K562 (cell line): ENCODE data around the gene LRRC8E. TPM values are rescaled to one million over a fixed set of nuclear protein-coding genes. Genes with fewer than 3 reads are reported as not detected.

Experiments used
- ATAC-seq: fragments of 200-7000 bp; cut with Tn5 transposase; 3 replicates; pipeline ENCODE4 v1.9.1; 2020; ENCODE audit warnings: moderate library complexity
- BruUV-seq: library from RNA; stranded (reverse); fragments of 400-500 nt; replicated peaks from 2 replicates; lab custom pipeline; 2021; lab: Mats Ljungman, UMichigan
- CTCF ChIA-PET: fragments of 300-600 bp; formaldehyde crosslinking; extraction: SDS; loops from one replicate; lab custom pipeline; 2021; ENCODE audit warnings: low intra/inter-chr PET ratio; lab: Yijun Ruan, JAX
- POLR2A ChIA-PET: fragments of 300-600, 350-650 bp; sonication (Branson Sonifier 250); formaldehyde crosslinking; extraction: SDS; loops from one replicate; lab custom pipeline; 2021; ENCODE audit warnings: antibody characterized with exemption, inconsistent platforms; lab: Yijun Ruan, JAX
- DNase-seq, 4 experiments: peaks; one replicate each; pipeline versions ENCODE4 v3.0.0 to v3.0.0-alpha.2; 2011 to 2018; ENCODE audit warnings: low spot score in 3 of 4, mixed read lengths in 3 of 4; ENCODE audit errors: extremely low read depth in 1 of 4
- FAIRE-seq: peaks from 2 replicates; lab custom pipeline; 2011; peaks lifted over from hg19 to GRCh38; lab: Jason Lieb, UNC
- H2AFZ ChIP-seq: 2 replicates; pipeline ENCODE4 v1.6.0; 2011; ENCODE audit warnings: low read depth, low read length, control low read depth, inconsistent platforms
- H3K27ac ChIP-seq: fragments of 200-600 bp; 3 replicates; pipeline ENCODE4 v1.8.0; 2011; ENCODE audit warnings: low read depth, mild to moderate bottlenecking, control low read depth, inconsistent platforms, low read length, moderate library complexity, mixed read lengths; ENCODE audit errors: extremely low read depth
- H3K27me3 ChIP-seq, 2 experiments: fragments of 300-600 bp in 1 of 2; 2 replicates in 1 of 2; 3 replicates in 1 of 2; pipeline versions ENCODE4 v1.6.0 to v1.8.0; 2011; ENCODE audit warnings: inconsistent platforms in 2 of 2, low read length in 2 of 2, mild to moderate bottlenecking in 1 of 2, mixed read lengths in 1 of 2, moderate library complexity in 1 of 2; ENCODE audit not compliant: control insufficient read depth in 2 of 2, insufficient read depth in 2 of 2
- H3K36me3 ChIP-seq: fragments of 300-600 bp; 3 replicates; pipeline ENCODE4 v1.8.0; 2011; ENCODE audit warnings: mild to moderate bottlenecking, low read length, inconsistent platforms; ENCODE audit not compliant: control insufficient read depth, insufficient read depth
- H3K4me1 ChIP-seq, 2 experiments: fragments of 200-600 bp in 1 of 2; replicated peaks in 1 of 2; 2 replicates in 1 of 2; 3 replicates in 1 of 2; pipeline versions ENCODE4 v1.5.1 to v1.8.0; 2011; ENCODE audit warnings: inconsistent platforms in 2 of 2, low read length in 2 of 2, mild to moderate bottlenecking in 1 of 2, mixed read lengths in 1 of 2, moderate library complexity in 1 of 2; ENCODE audit not compliant: control insufficient read depth in 2 of 2, insufficient read depth in 2 of 2
- H3K4me2 ChIP-seq: 2 replicates; pipeline ENCODE4 v1.6.1; 2011; ENCODE audit warnings: low read length, control low read depth, inconsistent platforms, mixed read lengths; ENCODE audit not compliant: insufficient read depth
- H3K4me3 ChIP-seq: fragments of 200-600 bp; sonication (generic), shearing (Covaris generic); 2 replicates; pipeline ENCODE4 v1.5.1; 2016; ENCODE audit warnings: control low read depth, inconsistent platforms
- H3K79me2 ChIP-seq: fragments of 200-600 bp; 3 replicates; pipeline ENCODE4 v1.8.0; 2011; ENCODE audit warnings: low read length, inconsistent platforms; ENCODE audit not compliant: control insufficient read depth, insufficient read depth
- H3K9ac ChIP-seq, 2 experiments: 2 replicates each; pipeline versions ENCODE4 v1.6.0 to v1.6.1; 2011; ENCODE audit warnings: low read depth in 2 of 2, low read length in 2 of 2, control low read depth in 1 of 2, inconsistent platforms in 1 of 2, mild to moderate bottlenecking in 1 of 2, mixed read lengths in 1 of 2; ENCODE audit not compliant: insufficient read depth in 1 of 2
- H3K9me1 ChIP-seq: one replicate; pipeline ENCODE4 v1.6.0; 2011; ENCODE audit warnings: inconsistent platforms, mild to moderate bottlenecking, low read length, moderate library complexity; ENCODE audit not compliant: control insufficient read depth, insufficient read depth
- H3K9me3 ChIP-seq: replicated peaks from 2 replicates; pipeline ENCODE4 v1.5.1; 2011; ENCODE audit warnings: low read depth, low read length, inconsistent platforms; ENCODE audit not compliant: control insufficient read depth, insufficient read depth
- H4K20me1 ChIP-seq: replicated peaks from 2 replicates; pipeline ENCODE4 v1.6.1; 2011; ENCODE audit warnings: low read length, inconsistent platforms, mixed read lengths; ENCODE audit not compliant: control insufficient read depth, insufficient read depth
- ARHGAP35 ChIP-seq: fragments of 450-650 bp; IDR thresholded peaks from 2 replicates; pipeline ENCODE4 v1.6.1; 2018; ENCODE audit not compliant: partially characterized antibody
- ATF1 ChIP-seq, 2 experiments: fragments of 450-650 bp in 1 of 2; IDR thresholded peaks; 2 replicates each; pipeline ENCODE4 v1.6.1; 2016; ENCODE audit warnings: missing compliant biosample characterization in 1 of 2, missing genetic modification characterization in 1 of 2
- ATF6 ChIP-seq: sonication (generic); formaldehyde crosslinking; IDR thresholded peaks from 2 replicates; pipeline ENCODE4 v1.4.0; 2020; ENCODE audit warnings: mild to moderate bottlenecking, missing genetic modification reagents
- BCOR ChIP-seq: fragments of 450-650 bp; IDR thresholded peaks from 2 replicates; pipeline ENCODE4 v1.6.1; 2016
- CREM ChIP-seq: IDR thresholded peaks from 2 replicates; pipeline ENCODE4 v1.6.1; 2014; ENCODE audit warnings: antibody characterized with exemption, low read depth
- GATA2 ChIP-seq: sonication (generic); formaldehyde crosslinking; IDR thresholded peaks from 2 replicates; pipeline ENCODE4 v1.4.0; 2020; ENCODE audit warnings: mild to moderate bottlenecking, missing genetic modification reagents
- HNRNPUL1 ChIP-seq: fragments of 200-400 bp; formaldehyde crosslinking; IDR thresholded peaks from 2 replicates; pipeline ENCODE4 v1.6.1; 2017; ENCODE audit warnings: low read length
- NEUROD1 ChIP-seq: fragments of 150-350 bp; IDR thresholded peaks from 2 replicates; pipeline ENCODE4 v1.6.1; 2014; ENCODE audit warnings: borderline replicate concordance, low read length, low read depth; ENCODE audit not compliant: partially characterized antibody
- NR0B1 ChIP-seq: fragments of 450-650 bp; IDR thresholded peaks from one replicate; pipeline ENCODE4 v1.6.1; 2018; ENCODE audit warnings: mild to moderate bottlenecking, moderate library complexity; ENCODE audit not compliant: partially characterized antibody
- POLR3G ChIP-seq: IDR thresholded peaks from 2 replicates; pipeline ENCODE4 v1.6.1; 2011; ENCODE audit not compliant: insufficient read length, insufficient replicate concordance; ENCODE audit errors: extremely low read depth
- RAD51 ChIP-seq: fragments of 450-650 bp; IDR thresholded peaks from 2 replicates; pipeline ENCODE4 v1.7.1; 2016; ENCODE audit warnings: low read depth, mild to moderate bottlenecking, borderline replicate concordance
- TOE1 ChIP-seq, 2 experiments: fragments of 450-650 bp in 1 of 2; sonication (generic) in 1 of 2; formaldehyde crosslinking in 1 of 2; IDR thresholded peaks; 2 replicates each; pipeline versions ENCODE4 v1.7.1 to v1.8.0; 2016 to 2022; ENCODE audit warnings: borderline replicate concordance in 2 of 2, mild to moderate bottlenecking in 2 of 2, antibody characterized with exemption in 1 of 2, inconsistent platforms in 1 of 2, low read depth in 1 of 2, missing genetic modification reagents in 1 of 2, moderate library complexity in 1 of 2
- XRCC4 ChIP-seq: IDR thresholded peaks from one replicate; pipeline ENCODE4 v1.6.1; 2011; ENCODE audit not compliant: insufficient read depth, insufficient read length; ENCODE audit errors: extremely low read depth
- ZBTB33 ChIP-seq: sonication (generic); formaldehyde crosslinking; IDR thresholded peaks from 2 replicates; pipeline ENCODE4 v1.8.1; 2023; ENCODE audit warnings: mild to moderate bottlenecking, missing genetic modification reagents
- ZNF766 ChIP-seq: fragments of 200-800 bp; sonication (Bioruptor generic); conservative IDR thresholded peaks from 2 replicates; pipeline ENCODE4 v1.6.1; 2016; ENCODE audit warnings: missing genetic modification characterization, missing compliant biosample characterization
- ZNF785 ChIP-seq: fragments of 250-450 bp; sonication (Bioruptor Pico); IDR thresholded peaks from 2 replicates; pipeline ENCODE4 v1.4.0; 2020; ENCODE audit warnings: mild to moderate bottlenecking
- WGBS: fragments of 100-300 bp; shearing (Covaris generic); methylation state at CpG from one replicate; pipeline ENCODE4 v1.1.6; 2016; ENCODE audit warnings: low coverage, mixed read lengths; ENCODE audit not compliant: insufficient coverage; ENCODE audit errors: missing lambda C conversion rate; 5-methylcytosine and 5-hydroxymethylcytosine counted together
- in situ Hi-C: fragments of 300-500 bp; cut with MboI; formaldehyde crosslinking; loops from 4 replicates; pipeline ENCODE4 v1.15.0; 2018; ENCODE audit warnings: inconsistent platforms, mixed read lengths
- intact Hi-C: fragments of 100-400 bp; cut with micrococcal nuclease; formaldehyde crosslinking; loops from 2 replicates; pipeline ENCODE4 v1.14.2; 2022
- polyA plus RNA-seq, 8 experiments: library from polyadenylated mRNA; depleted of rRNA in 4 of 8; stranded (reverse) in 5 of 8; unstranded in 3 of 8; fragments of >200 nt; fragmentation: Nextera tagmentation in 2 of 8; fragmentation: Illumina TruSeq in 1 of 8; extraction: Ambion mirVana in 2 of 8; extraction: Trizol in 1 of 8; gene quantifications; 2 replicates each; pipeline versions ENCODE4 v1.2.1 to v1.2.3, GENCODE V29; 2011 to 2014; ENCODE audit warnings: inconsistent platforms in 1 of 8, missing spikeins in 1 of 8
- total RNA-seq, 7 experiments: library from RNA; depleted of rRNA in 6 of 7; stranded (reverse); fragments of >200 nt in 6 of 7; fragmentation: Illumina TruSeq in 2 of 7; extraction: Trizol in 2 of 7; gene quantifications; 2 replicates each; pipeline versions ENCODE4 v1.2.1 to v1.2.3, GENCODE V29; 2011 to 2021; ENCODE audit warnings: low replicate concordance in 1 of 7

Gene LRRC8E
- total and polyA plus RNA-seq, 9 of the 15 experiments (the other 6 are each of a cell fraction or from before 2014, with no cell fraction given) = 0.08 to 5.7 (median 3.5) TPM; not detected in 1

- Histone ChIP-seq H3K9me3 (no peaks in the 10 kb centered on the region), H3K9me1 (no peaks in the 10 kb centered on the region), H3K4me3 (peak overlapping the region; percentile 81), H3K27ac (peak overlapping the region; percentile 84; the same call in 2 of the 3 replicates), H2AFZ (no peak overlapping the region), H3K9ac (peak overlapping the region; percentile 80 to 90), H3K27me3 (no peaks in the 10 kb centered on the region), H4K20me1 (peaks cover 10% of the 10 kb centered on the region; the same call in 1 of the 2 replicates), H3K36me3 (peaks cover 19% of the 10 kb centered on the region; the same call in 1 of the 3 replicates), H3K79me2 (peaks cover 14% of the 10 kb centered on the region), H3K4me1 (peaks cover 9 to 72% of the 10 kb centered on the region in 2 experiments), H3K4me2 (peak overlapping the region; percentile 97)
- POLR2A ChIA-PET = interaction anchor here (1.2 to 3.1 kb wide), 7 partner anchors 7 to 50 kb away, joined by 4 to 26 read pairs (median 8); partner anchors contain the start of gene MAP2K7
- 61% methylated on average over 39 of the region's 42 CpGs for WGBS
- no TSS peak for BruUV-seq
- in situ Hi-C loops (no loop called here), intact Hi-C loops (no loop called here)
- no peak for FAIRE-seq
- ATAC-seq = no peak
- CTCF ChIA-PET = no interaction called here
- no peak for DNase-seq
- TF ChIP-seq ZNF785 (no peak), ATF6 (no peak), POLR3G (no peak), NR0B1 (no peak), GATA2 (CRISPR knock-in tag) (no peak), RAD51 (no peak), ATF1 (CRISPR knock-in tag; IDR thresholded peaks at IDR 0.05) (no peak), ATF1 (tag; IDR thresholded peaks at IDR 0.05) (no peak), BCOR (peak; percentile 75), ARHGAP35 (no peak), CREM (no peak), TOE1 (IDR thresholded peaks at IDR 0.05; ENCODE audit: borderline replicate concordance) (no peak), TOE1 (CRISPR knock-in tag; IDR thresholded peaks at IDR 0.05; ENCODE audit: borderline replicate concordance, low read depth) (no peak), ZBTB33 (CRISPR knock-in tag) (peak; percentile 89), ZNF766 (CRISPR knock-in tag) (peak; percentile 88), HNRNPUL1 (no peak), NEUROD1 (no peak), XRCC4 (no peak)
These were observed 30.5 kb downstream of the LRRC8E start for GRCh38 chr19:7918615-7919421.
